Measurements from ENCODE around the gene METAP2. TPM values are rescaled to one million over a fixed set of nuclear protein-coding genes. Genes with fewer than 3 reads are reported as not detected.

The METAP2 gene
- total RNA-seq, 2 donors from 2014 or later = 49.5 to 53.8 TPM

DNA sequence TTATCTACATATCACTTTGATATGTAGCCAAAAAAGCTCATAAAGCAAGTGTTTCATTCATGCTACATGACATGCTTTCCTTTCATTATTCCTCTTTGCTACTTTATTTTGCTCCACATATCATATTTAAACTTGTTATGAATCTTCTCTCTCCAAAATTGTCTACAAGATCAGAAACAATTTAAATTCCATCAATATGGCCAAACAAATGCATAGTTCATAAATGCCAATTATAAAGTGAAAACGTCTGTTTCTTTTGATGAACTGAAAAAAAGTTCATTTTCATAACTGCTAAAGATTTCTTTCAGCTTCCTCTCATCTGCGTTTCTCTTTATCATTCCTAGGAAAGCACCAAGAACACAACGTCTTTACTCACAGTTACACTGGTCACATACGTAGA is 54.5 kb downstream of the METAP2 start:
- Histone ChIP-seq H3K9me3 (no peaks in the 10 kb centered on the region), H3K36me3 (no peaks in the 10 kb centered on the region), H3K27ac (no peak overlapping the region), H3K9ac (ENCODE audit: low read depth in 2 of 2, low read length in 2 of 2) (no peak overlapping the region), H3K4me3 (no peak overlapping the region), H3K27me3 (no peaks in the 10 kb centered on the region), H3K4me1 (no peaks in the 10 kb centered on the region)
- TF ChIP-seq, protein P1, sequence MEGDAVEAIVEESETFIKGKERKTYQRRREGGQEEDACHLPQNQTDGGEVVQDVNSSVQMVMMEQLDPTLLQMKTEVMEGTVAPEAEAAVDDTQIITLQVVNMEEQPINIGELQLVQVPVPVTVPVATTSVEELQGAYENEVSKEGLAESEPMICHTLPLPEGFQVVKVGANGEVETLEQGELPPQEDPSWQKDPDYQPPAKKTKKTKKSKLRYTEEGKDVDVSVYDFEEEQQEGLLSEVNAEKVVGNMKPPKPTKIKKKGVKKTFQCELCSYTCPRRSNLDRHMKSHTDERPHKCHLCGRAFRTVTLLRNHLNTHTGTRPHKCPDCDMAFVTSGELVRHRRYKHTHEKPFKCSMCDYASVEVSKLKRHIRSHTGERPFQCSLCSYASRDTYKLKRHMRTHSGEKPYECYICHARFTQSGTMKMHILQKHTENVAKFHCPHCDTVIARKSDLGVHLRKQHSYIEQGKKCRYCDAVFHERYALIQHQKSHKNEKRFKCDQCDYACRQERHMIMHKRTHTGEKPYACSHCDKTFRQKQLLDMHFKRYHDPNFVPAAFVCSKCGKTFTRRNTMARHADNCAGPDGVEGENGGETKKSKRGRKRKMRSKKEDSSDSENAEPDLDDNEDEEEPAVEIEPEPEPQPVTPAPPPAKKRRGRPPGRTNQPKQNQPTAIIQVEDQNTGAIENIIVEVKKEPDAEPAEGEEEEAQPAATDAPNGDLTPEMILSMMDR (IDR thresholded peaks at IDR 0.05) = no peak
- DNase-seq = no peak
- intact Hi-C loops (cut with DNase I) = no loop called here

DNA sequence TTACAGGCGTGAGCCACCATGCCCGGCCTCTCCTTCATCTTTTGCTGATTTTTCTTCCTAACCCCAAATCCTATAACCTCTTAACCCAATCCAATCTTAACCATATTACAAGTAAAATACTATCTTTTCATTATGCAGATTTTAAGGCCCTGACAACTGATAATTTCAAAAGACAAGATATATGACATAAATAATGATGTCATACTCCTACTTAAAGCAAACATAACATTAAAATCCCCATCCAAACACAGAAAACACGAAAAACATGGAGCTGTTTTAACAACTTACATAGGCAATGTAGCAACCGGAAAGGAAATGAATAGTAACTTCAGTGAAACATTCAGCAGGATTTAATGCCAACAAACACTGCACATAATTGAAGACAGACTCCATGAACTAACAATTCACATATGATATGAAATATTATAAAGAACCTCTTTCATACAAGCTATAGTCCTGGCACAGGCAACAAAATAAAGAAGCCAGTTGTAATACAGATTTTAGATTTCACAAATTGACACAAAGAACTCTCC is 55.8 kb downstream of the METAP2 start:
- no peaks in the 10 kb centered on the region for H3K27me3 ChIP-seq
- H3K4me1 ChIP-seq = no peaks in the 10 kb centered on the region
- TF ChIP-seq, protein P1 (IDR thresholded peaks at IDR 0.05) = no peak
- H3K36me3 ChIP-seq = no peaks in the 10 kb centered on the region
- no peak overlapping the region for H3K4me3 ChIP-seq
- intact Hi-C loops (cut with DNase I) = loop anchor here (5.0 to 10.0 kb wide), 2 partner anchors 185 to 412 kb away; no protein-coding TSS in a partner anchor
- no peak overlapping the region for H3K27ac ChIP-seq
- H3K9me3 ChIP-seq = no peaks in the 10 kb centered on the region
- H3K9ac ChIP-seq (ENCODE audit: low read depth in 2 of 2, low read length in 2 of 2) = no peak overlapping the region
- no peak for DNase-seq

DNA sequence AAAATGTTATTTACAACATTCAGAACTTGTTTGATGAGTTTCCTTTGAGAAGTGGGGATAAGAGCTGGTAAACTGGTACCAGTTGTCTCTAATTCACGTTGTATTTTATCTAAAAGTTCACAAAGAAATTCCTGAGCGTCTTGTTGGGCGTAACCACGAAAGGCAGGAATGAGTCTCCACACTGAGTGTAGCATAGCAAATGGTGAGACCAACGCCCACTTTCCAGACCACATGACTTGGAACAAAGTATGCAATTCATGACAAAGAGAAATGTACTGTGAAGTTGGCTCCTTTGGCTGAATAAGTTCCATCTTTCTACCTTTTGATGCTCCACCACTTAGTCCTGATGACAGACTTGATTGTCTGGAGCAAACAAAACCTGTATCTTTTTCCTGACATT is 58.9 kb downstream of the METAP2 start:
- DNase-seq = no peak
- TF ChIP-seq, protein P1 (IDR thresholded peaks at IDR 0.05) = no peak
- Histone ChIP-seq H3K4me1 (no peaks in the 10 kb centered on the region), H3K27me3 (no peaks in the 10 kb centered on the region), H3K9me3 (no peaks in the 10 kb centered on the region), H3K27ac (no peak overlapping the region), H3K9ac (ENCODE audit: low read depth in 2 of 2, low read length in 2 of 2) (no peak overlapping the region), H3K36me3 (no peaks in the 10 kb centered on the region), H3K4me3 (no peak overlapping the region)
- intact Hi-C loops (cut with DNase I) = loop anchor here (5.0 to 10.0 kb wide), 2 partner anchors 188 to 416 kb away; no protein-coding TSS in a partner anchor

DNA sequence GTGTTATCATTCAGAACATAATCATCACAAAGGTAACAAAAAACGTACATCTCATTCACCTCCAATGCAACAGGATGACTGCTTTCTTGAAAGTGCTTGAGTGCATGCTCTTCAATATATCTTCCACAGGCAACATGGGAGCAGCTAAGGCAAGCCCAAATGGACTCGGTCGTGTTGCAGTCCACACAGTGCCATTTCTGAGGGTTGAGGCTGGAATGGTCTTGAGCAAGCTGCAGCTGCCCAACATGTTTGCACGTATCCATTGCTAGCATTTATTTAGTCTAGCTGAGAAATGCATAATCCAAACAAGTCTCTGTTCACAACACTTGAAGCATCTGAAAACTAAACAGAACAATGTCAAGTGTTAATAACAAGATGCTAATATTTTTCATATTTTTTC is 60.0 kb downstream of the METAP2 start:
- TF ChIP-seq, protein P1 (IDR thresholded peaks at IDR 0.05) = no peak
- DNase-seq = no peak
- no peaks in the 10 kb centered on the region for H3K4me1 ChIP-seq
- H3K27me3 ChIP-seq = no peaks in the 10 kb centered on the region
- no peak overlapping the region for H3K4me3 ChIP-seq
- no peak overlapping the region for H3K27ac ChIP-seq
- intact Hi-C loops (cut with DNase I) = loop anchor here (5.0 to 10.0 kb wide), 2 partner anchors 189 to 417 kb away; no protein-coding TSS in a partner anchor
- no peaks in the 10 kb centered on the region for H3K9me3 ChIP-seq
- no peak overlapping the region for H3K9ac ChIP-seq (ENCODE audit: low read depth in 2 of 2, low read length in 2 of 2)
- no peaks in the 10 kb centered on the region for H3K36me3 ChIP-seq

DNA sequence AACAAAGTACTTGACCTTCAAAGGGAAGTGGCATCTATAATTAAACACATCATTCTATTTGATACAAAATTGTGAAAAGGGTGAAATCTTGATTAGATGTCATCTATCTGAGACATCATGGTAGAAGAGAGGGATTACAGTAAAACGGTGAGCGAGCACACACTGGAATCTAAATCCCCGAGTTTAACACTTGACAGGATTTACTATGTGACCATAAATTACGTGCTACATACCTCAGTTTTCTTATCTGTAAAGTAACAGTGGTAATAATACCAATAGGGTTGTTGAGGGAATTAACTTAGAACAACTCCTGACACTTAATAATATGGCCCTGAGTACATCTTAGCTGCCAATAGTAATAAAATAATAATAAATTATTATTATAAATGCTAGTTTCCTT is 64.1 kb downstream of the METAP2 start:
- TF ChIP-seq, protein P1 (IDR thresholded peaks at IDR 0.05) = no peak
- intact Hi-C loops (cut with DNase I) = loop anchor here (10.0 kb wide), 1 partner anchor 193 kb away; no protein-coding TSS in a partner anchor
- no peaks in the 10 kb centered on the region for H3K36me3 ChIP-seq

More for the DNA sequence above, 64.1 kb downstream of the METAP2 start:
- no peak for DNase-seq
- H3K27ac ChIP-seq = no peak overlapping the region
- no peak overlapping the region for H3K4me3 ChIP-seq
- H3K4me1 ChIP-seq = no peaks in the 10 kb centered on the region
- H3K27me3 ChIP-seq = no peaks in the 10 kb centered on the region
- no peak overlapping the region for H3K9ac ChIP-seq (ENCODE audit: low read depth in 2 of 2, low read length in 2 of 2)
- H3K9me3 ChIP-seq = no peaks in the 10 kb centered on the region

Data from colonic mucosa (tissue), 4 donors.